ENCODE measurements around the gene PDE6B.

Gene PDE6B

DNA sequence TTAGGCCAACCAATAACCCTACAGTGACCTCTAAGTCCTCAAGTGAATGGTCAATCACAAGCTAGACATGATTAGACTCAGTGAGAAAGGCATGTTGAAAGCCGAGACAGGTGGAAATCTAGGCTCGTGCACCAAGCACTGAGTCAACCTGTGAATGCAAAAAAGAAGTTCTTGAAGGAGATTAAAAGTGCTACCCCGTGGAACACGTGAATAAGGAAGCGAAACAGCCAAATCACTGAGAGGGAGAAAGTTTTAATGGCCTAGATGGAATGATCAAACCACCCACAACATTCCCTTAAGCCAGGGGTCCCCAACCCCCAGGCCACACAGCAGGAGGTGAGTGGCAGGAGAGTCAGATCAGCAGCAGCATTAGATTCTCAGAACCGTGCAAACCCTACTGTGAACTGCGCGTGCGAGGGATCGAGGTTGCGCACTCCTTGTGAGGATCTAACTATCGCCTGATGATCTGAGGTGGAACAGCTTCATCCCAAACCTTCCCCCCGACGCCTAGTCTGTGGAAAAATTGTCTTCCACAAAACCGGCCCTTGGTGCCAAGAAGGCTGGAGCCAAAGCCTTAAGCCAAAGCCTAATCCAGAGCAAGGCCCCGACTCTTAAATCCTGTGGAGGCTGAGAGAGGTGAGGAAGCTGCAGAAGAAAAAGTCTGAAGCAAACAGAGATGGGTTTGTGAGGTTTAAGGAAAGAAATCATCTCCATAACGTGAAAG lies 19.5 kb upstream of the PDE6B start:
- no peak for TF ChIP-seq JUND (IDR thresholded peaks at IDR 0.05; ENCODE audit: low read depth)
- in situ Hi-C loops (cut with HindIII; ENCODE audit: low pct_unique_long_range_greater_than_20kb, low sequenced_read_pairs): no loop called here
- no peak for DNase-seq (ENCODE audit: low read depth in 1 of 2, low spot score in 1 of 2)

- TF ChIP-seq JUND (IDR thresholded peaks at IDR 0.05; ENCODE audit: low read depth): no peak
- DNase-seq (ENCODE audit: low read depth in 1 of 2, low spot score in 1 of 2): no peak
- in situ Hi-C loops (cut with HindIII; ENCODE audit: low pct_unique_long_range_greater_than_20kb, low sequenced_read_pairs): no loop called here
Observed at GRCh38 chr4:608236-608635, 17.1 kb upstream of the PDE6B start.

GRCh38 chr4:609400-610050 lies 15.8 kb upstream of the PDE6B start:
- no peak for TF ChIP-seq JUND (IDR thresholded peaks at IDR 0.05; ENCODE audit: low read depth)
- in situ Hi-C loops (cut with HindIII; ENCODE audit: low pct_unique_long_range_greater_than_20kb, low sequenced_read_pairs): no loop called here
- DNase-seq (ENCODE audit: low read depth in 1 of 2, low spot score in 1 of 2): peak in 1 of 2 experiments; percentile 24

- peak; percentile 51 to 73 for DNase-seq (ENCODE audit: low read depth in 1 of 2, low spot score in 1 of 2)
- no peak for TF ChIP-seq JUND (IDR thresholded peaks at IDR 0.05; ENCODE audit: low read depth)
- in situ Hi-C loops (cut with HindIII; ENCODE audit: low pct_unique_long_range_greater_than_20kb, low sequenced_read_pairs): no loop called here
Observed at GRCh38 chr4:610411-611261, 14.7 kb upstream of the PDE6B start.

DNA sequence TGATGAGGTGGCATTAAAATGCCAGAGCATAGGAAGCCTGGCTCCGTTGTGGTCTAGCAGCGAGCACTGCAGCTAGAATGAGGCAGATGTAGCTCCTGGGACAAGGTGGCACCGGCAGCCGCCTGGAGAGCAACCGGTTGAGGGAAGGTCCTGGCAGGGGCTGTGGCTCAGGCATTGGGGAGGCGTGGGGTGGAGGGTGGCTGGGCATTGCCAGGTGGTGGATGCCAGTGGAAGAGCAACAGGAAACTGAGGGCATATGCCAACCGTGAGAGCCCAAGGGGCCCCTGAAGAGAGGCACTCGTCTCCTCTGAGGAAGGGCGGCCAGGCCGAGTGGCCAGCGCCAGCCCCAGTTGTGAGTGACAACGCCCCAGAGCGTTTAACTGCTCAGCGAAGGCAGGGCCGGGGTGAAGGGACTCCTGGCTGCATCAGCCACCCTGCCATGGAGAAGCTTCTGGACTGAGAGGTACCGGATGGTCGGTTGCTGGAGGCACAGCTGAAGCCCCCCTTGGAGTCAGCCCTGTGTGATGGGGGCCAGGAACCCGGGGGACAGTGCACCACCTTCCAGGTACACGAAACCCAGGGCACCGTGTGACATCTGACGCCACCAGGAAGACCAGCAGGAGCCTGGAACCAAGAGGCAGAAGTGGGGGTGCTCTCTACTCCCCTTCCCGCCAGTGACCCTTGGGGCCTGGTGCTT lies 13.2 kb upstream of the PDE6B start:
- no peak for DNase-seq (ENCODE audit: low read depth in 1 of 2, low spot score in 1 of 2)
- no peak for TF ChIP-seq JUND (IDR thresholded peaks at IDR 0.05; ENCODE audit: low read depth)
- in situ Hi-C loops (cut with HindIII; ENCODE audit: low pct_unique_long_range_greater_than_20kb, low sequenced_read_pairs): no loop called here

- no peak for TF ChIP-seq JUND (IDR thresholded peaks at IDR 0.05; ENCODE audit: low read depth)
- no peak for DNase-seq (ENCODE audit: low read depth in 1 of 2, low spot score in 1 of 2)
- in situ Hi-C loops (cut with HindIII; ENCODE audit: low pct_unique_long_range_greater_than_20kb, low sequenced_read_pairs): no loop called here
Observed at GRCh38 chr4:612749-613125, 12.6 kb upstream of the PDE6B start.

GRCh38 chr4:613126-613525 lies 12.2 kb upstream of the PDE6B start:
- no peak for DNase-seq (ENCODE audit: low read depth in 1 of 2, low spot score in 1 of 2)
- no peak for TF ChIP-seq JUND (IDR thresholded peaks at IDR 0.05; ENCODE audit: low read depth)
- in situ Hi-C loops (cut with HindIII; ENCODE audit: low pct_unique_long_range_greater_than_20kb, low sequenced_read_pairs): no loop called here

GRCh38 chr4:616091-616490 lies 9.3 kb upstream of the PDE6B start:
- in situ Hi-C loops (cut with HindIII; ENCODE audit: low pct_unique_long_range_greater_than_20kb, low sequenced_read_pairs): no loop called here
- no peak for TF ChIP-seq JUND (IDR thresholded peaks at IDR 0.05; ENCODE audit: low read depth)
- no peak for DNase-seq (ENCODE audit: low read depth in 1 of 2, low spot score in 1 of 2)

GRCh38 chr4:616911-617643 lies 8.3 kb upstream of the PDE6B start:
- in situ Hi-C loops (cut with HindIII; ENCODE audit: low pct_unique_long_range_greater_than_20kb, low sequenced_read_pairs): no loop called here
- no peak for DNase-seq (ENCODE audit: low read depth in 1 of 2, low spot score in 1 of 2)
- no peak for TF ChIP-seq JUND (IDR thresholded peaks at IDR 0.05; ENCODE audit: low read depth)

- in situ Hi-C loops (cut with HindIII; ENCODE audit: low pct_unique_long_range_greater_than_20kb, low sequenced_read_pairs): no loop called here
- no peak; the same call in 1 of the 2 replicates for TF ChIP-seq JUND (IDR thresholded peaks at IDR 0.05; ENCODE audit: low read depth)
- DNase-seq (ENCODE audit: low read depth in 1 of 2, low spot score in 1 of 2): peak; percentile 92 to 97
Observed at GRCh38 chr4:617644-618641, 7.4 kb upstream of the PDE6B start.

GRCh38 chr4:620201-620600 lies 5.2 kb upstream of the PDE6B start:
- in situ Hi-C loops (cut with HindIII; ENCODE audit: low pct_unique_long_range_greater_than_20kb, low sequenced_read_pairs): no loop called here
- DNase-seq (ENCODE audit: low read depth in 1 of 2, low spot score in 1 of 2): no peak
- TF ChIP-seq JUND (IDR thresholded peaks at IDR 0.05; ENCODE audit: low read depth): no peak
